Measurements from ENCODE around the gene LMAN2. TPM values are rescaled to one million over a fixed set of nuclear protein-coding genes. Genes with fewer than 3 reads are reported as not detected.

Gene LMAN2
- total RNA-seq, 2 donors from 2014 or later, result 119 to 128 TPM

DNA sequence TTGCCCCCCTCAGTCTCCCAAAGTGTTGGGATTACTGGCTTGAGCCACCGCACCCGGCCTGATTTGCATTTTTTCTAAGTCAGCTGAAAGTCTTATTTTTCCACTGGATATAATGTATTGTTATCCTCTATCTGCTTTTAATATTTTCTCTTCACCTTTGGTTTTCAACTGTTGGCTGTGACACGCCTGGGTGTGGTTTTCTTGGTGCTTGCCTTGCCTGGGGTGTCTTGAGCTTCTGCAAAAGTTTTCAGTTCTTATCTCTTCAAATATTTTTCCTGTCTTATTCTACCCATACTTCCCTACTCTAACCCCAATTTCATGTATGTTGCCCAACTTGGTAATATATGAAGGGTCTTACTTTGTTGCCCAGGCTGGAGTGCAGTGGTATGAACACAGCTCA, 35.5 kb downstream of the LMAN2 start:
- peaks cover 9% of the 10 kb centered on the region for H3K9me3 ChIP-seq (ENCODE audit: control insufficient read depth, low read length)
- no peak overlapping the region for H3K4me3 Mint-ChIP-seq
- TF ChIP-seq, protein P1, sequence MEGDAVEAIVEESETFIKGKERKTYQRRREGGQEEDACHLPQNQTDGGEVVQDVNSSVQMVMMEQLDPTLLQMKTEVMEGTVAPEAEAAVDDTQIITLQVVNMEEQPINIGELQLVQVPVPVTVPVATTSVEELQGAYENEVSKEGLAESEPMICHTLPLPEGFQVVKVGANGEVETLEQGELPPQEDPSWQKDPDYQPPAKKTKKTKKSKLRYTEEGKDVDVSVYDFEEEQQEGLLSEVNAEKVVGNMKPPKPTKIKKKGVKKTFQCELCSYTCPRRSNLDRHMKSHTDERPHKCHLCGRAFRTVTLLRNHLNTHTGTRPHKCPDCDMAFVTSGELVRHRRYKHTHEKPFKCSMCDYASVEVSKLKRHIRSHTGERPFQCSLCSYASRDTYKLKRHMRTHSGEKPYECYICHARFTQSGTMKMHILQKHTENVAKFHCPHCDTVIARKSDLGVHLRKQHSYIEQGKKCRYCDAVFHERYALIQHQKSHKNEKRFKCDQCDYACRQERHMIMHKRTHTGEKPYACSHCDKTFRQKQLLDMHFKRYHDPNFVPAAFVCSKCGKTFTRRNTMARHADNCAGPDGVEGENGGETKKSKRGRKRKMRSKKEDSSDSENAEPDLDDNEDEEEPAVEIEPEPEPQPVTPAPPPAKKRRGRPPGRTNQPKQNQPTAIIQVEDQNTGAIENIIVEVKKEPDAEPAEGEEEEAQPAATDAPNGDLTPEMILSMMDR (conservative IDR thresholded peaks at IDR 0.05), result no peak
- H3K27me3 Mint-ChIP-seq (ENCODE audit: insufficient read depth), result peaks cover under 1% of the 10 kb centered on the region
- no peak overlapping the region for H3K9ac ChIP-seq (ENCODE audit: extremely low read depth, low read length, poor library complexity, severe bottlenecking)
- H3K36me3 Mint-ChIP-seq (ENCODE audit: low read depth), result peaks cover 16% of the 10 kb centered on the region
- no peaks in the 10 kb centered on the region for H3K36me3 ChIP-seq (ENCODE audit: control insufficient read depth, insufficient read depth, low read length)
- H3K27ac Mint-ChIP-seq, result no peak overlapping the region
- no peak overlapping the region for H3K4me3 ChIP-seq (ENCODE audit: low read length)
- WGBS, 2 experiments (ENCODE audit: insufficient coverage in 1 of 2, insufficient read length in 1 of 2), result 94% methylated on average over 3 of the region's 3 CpGs; no CpG with 5 or more reads in 1 of the 2 experiments
- H3K4me1 ChIP-seq (ENCODE audit: control insufficient read depth, insufficient read depth, low read length), result no peaks in the 10 kb centered on the region
- peaks cover 2% of the 10 kb centered on the region for H3K9me3 Mint-ChIP-seq
- H3K27me3 ChIP-seq (ENCODE audit: control insufficient read depth, insufficient read depth, low read length, poor library complexity, severe bottlenecking), result no peaks in the 10 kb centered on the region
- DNase-seq, result no peak
- H3K4me1 Mint-ChIP-seq, result peaks cover 10% of the 10 kb centered on the region
- no peak overlapping the region for H3K27ac ChIP-seq (ENCODE audit: low read depth, low read length)

DNA sequence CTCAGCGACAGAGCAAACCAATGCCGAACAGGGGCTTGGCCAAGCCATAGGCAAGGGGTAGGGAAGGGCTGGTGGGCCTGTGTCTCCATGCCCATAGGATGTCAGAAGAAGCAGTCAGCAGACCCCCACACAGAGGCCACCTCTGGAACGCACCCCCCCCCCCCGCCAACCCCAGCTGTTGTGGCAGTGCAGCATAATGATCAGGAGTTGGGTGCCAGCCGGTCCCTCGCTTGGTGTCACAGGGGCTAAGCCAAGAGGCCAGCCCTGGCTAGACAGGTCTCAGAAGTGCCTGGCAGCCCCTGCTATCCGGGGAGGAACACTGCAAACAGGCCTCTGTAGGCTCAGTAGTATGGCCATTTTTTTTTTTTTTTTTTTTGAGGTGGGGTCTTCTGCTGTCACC, 36.1 kb downstream of the LMAN2 start:
- H3K4me3 ChIP-seq (ENCODE audit: low read length), result no peak overlapping the region
- Mint-ChIP-seq H3K36me3 (ENCODE audit: low read depth) (peaks cover 15% of the 10 kb centered on the region), H3K4me1 (peaks cover 14% of the 10 kb centered on the region), H3K27ac (no peak overlapping the region), H3K4me3 (no peak overlapping the region), H3K9me3 (peaks cover 2% of the 10 kb centered on the region), H3K27me3 (ENCODE audit: insufficient read depth) (peaks cover 3% of the 10 kb centered on the region)
- H3K9me3 ChIP-seq (ENCODE audit: control insufficient read depth, low read length), result peaks cover 9% of the 10 kb centered on the region
- H3K4me1 ChIP-seq (ENCODE audit: control insufficient read depth, insufficient read depth, low read length), result no peaks in the 10 kb centered on the region
- no peak overlapping the region for H3K9ac ChIP-seq (ENCODE audit: extremely low read depth, low read length, poor library complexity, severe bottlenecking)
- H3K27me3 ChIP-seq (ENCODE audit: control insufficient read depth, insufficient read depth, low read length, poor library complexity, severe bottlenecking), result no peaks in the 10 kb centered on the region
- H3K36me3 ChIP-seq (ENCODE audit: control insufficient read depth, insufficient read depth, low read length), result no peaks in the 10 kb centered on the region
- no peak for DNase-seq
- TF ChIP-seq, protein P1 (conservative IDR thresholded peaks at IDR 0.05), result no peak
- no peak overlapping the region for H3K27ac ChIP-seq (ENCODE audit: low read depth, low read length)
- 90 to 98% methylated on average over 4 to 7 of the region's 7 CpGs for WGBS, 2 experiments (ENCODE audit: insufficient coverage in 1 of 2, insufficient read length in 1 of 2)

DNA sequence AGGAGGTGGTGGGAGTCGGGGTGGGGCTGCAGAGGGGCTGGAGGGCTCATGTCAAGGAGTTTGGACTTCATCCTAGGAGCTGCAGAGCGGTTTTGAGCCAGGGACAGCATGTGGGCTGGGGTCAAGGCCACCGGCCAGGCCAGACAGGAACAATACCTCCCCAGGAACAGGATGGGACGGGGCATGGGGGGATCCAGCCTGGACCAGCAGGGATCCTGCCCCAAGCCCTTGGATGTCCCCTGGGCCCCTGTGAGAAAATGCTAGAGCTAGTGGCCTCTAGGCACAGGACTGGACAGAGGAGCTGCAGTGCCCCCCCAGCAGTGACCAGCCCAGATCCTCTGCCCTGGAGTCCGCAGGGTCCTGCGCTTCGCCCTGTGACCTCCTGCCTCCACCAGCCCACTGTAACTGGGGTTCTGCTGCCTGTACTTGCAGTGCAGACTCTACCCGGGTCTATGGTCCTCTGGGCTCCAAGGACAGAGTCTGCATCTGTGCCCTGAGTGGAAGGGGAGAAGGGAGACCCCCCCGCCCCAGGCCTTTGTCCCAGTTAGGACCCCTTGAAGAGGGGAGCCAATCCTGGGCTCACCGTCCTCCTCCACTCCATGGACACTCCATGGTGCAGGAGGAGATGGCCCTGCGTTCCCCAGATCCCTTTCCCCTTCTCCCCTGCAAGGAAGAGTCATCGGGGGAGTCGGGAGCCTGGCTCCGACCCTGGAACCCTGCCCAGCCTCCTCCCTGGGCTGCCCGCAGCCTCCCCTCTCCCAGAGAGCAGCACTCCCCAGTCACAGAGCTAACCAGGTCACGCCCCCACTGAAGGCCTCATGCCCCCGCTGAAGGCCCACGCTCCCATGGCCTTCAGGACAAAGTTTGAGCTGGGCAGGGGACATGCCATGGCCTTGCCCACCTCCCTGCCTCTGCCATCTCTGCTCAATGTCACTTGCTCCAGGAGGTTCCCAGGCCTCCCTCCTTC, 36.8 kb downstream of the LMAN2 start:
- Mint-ChIP-seq H3K4me3 (no peak overlapping the region), H3K27ac (no peak overlapping the region), H3K27me3 (ENCODE audit: insufficient read depth) (peaks cover 3% of the 10 kb centered on the region), H3K36me3 (ENCODE audit: low read depth) (peaks cover 9% of the 10 kb centered on the region), H3K9me3 (peaks cover 2% of the 10 kb centered on the region), H3K4me1 (peaks cover 17% of the 10 kb centered on the region)
- H3K36me3 ChIP-seq (ENCODE audit: control insufficient read depth, insufficient read depth, low read length), result no peaks in the 10 kb centered on the region
- no peak overlapping the region for H3K27ac ChIP-seq (ENCODE audit: low read depth, low read length)
- DNase-seq, result no peak
- 93% methylated on average over 7 to 18 of the region's 18 CpGs for WGBS, 2 experiments (ENCODE audit: insufficient coverage in 1 of 2, insufficient read length in 1 of 2)
- H3K27me3 ChIP-seq (ENCODE audit: control insufficient read depth, insufficient read depth, low read length, poor library complexity, severe bottlenecking), result no peaks in the 10 kb centered on the region
- H3K4me3 ChIP-seq (ENCODE audit: low read length), result no peak overlapping the region
- no peak overlapping the region for H3K9ac ChIP-seq (ENCODE audit: extremely low read depth, low read length, poor library complexity, severe bottlenecking)
- H3K4me1 ChIP-seq (ENCODE audit: control insufficient read depth, insufficient read depth, low read length), result no peaks in the 10 kb centered on the region
- TF ChIP-seq, protein P1 (conservative IDR thresholded peaks at IDR 0.05), result no peak
- peaks cover 7% of the 10 kb centered on the region for H3K9me3 ChIP-seq (ENCODE audit: control insufficient read depth, low read length)

Measured in endodermal cell (in vitro differentiated cells).